ENCODE results near the gene ADIPOR2. TPM values are rescaled to one million over a fixed set of nuclear protein-coding genes. Genes with fewer than 3 reads are reported as not detected.

The ADIPOR2 gene
- total RNA-seq, 4 donors from 2014 or later, result 29.5 to 44.3 (median 37.1) TPM

DNA sequence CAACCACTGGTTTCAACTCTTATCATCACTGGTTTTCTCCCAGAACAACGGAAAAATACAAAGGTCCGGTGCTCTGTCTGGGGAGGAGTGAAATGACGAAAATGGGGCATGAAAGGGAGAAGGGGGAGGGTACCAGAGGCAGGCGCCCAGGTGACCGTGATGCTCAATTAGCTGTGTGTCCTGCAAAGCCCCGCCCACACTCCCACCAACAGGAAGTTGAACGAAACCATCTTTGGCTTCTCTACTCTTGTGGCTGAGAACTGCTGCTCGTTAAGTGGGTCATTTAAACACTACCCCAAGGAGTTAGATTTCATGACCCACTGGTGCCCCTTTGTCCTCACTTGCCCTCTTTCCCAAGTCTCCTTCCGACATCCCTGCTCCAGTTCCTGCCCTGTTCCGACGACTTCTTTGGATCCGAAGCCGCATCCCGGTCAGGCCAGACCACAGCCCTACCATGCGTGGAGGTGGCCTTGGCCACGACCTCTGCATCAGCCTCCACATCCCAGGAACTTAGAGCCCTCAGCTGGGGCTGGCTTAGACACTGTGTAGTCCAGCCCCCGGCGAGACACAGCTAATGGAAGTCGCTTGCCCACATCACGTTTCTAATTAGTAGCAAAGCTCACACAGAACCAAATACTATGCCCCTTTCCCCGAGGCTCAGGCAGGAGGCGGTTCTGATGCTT is 118.1 kb downstream of the ADIPOR2 start:
- intact Hi-C loops (cut with DNase I; ENCODE audit: low total_unique reads), result no loop called here
- WGBS, 2 donors, result 87% methylated on average over 22 of the region's 22 CpGs
- TF ChIP-seq, protein P1, sequence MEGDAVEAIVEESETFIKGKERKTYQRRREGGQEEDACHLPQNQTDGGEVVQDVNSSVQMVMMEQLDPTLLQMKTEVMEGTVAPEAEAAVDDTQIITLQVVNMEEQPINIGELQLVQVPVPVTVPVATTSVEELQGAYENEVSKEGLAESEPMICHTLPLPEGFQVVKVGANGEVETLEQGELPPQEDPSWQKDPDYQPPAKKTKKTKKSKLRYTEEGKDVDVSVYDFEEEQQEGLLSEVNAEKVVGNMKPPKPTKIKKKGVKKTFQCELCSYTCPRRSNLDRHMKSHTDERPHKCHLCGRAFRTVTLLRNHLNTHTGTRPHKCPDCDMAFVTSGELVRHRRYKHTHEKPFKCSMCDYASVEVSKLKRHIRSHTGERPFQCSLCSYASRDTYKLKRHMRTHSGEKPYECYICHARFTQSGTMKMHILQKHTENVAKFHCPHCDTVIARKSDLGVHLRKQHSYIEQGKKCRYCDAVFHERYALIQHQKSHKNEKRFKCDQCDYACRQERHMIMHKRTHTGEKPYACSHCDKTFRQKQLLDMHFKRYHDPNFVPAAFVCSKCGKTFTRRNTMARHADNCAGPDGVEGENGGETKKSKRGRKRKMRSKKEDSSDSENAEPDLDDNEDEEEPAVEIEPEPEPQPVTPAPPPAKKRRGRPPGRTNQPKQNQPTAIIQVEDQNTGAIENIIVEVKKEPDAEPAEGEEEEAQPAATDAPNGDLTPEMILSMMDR (IDR thresholded peaks at IDR 0.05), result no peak
- TF ChIP-seq POLR2A (IDR thresholded peaks at IDR 0.05), result no peak
- no peak for DNase-seq (ENCODE audit: low spot score in 2 of 2)
- no peak overlapping the region for H3K4me3 ChIP-seq (ENCODE audit: low read depth, poor library complexity, severe bottlenecking)

DNA sequence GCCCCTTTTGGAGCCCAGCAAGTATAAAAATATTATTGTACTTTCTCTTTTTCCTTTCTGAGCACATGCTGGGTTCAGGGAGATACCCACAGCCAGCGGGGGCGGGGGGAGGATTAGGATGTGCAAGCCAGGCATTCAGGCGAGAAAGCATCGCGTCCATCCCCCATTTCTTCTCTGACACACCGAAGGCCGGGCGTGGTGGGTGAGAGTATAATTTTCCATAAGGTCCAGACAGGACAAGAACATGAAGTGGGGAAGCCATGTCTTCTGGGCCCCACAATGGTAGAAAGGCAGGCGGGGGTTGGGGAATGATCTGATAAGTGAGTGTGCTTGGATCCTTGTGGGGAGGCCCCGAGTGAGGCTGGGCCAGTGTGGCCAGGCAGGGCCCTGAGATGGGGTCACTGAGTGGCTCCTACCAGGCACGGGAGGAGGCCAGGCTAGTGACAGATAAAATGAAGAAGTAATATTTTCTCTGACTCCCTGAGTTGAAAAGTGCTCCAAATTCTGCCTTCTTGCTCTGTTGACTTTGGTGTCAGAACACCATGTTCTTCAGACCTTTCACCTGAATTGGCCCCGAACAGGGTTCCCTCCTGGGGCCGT is 118.8 kb downstream of the ADIPOR2 start:
- no peak for TF ChIP-seq POLR2A (IDR thresholded peaks at IDR 0.05)
- TF ChIP-seq, protein P1 (IDR thresholded peaks at IDR 0.05), result no peak
- intact Hi-C loops (cut with DNase I; ENCODE audit: low total_unique reads), result no loop called here
- no peak overlapping the region for H3K4me3 ChIP-seq (ENCODE audit: low read depth, poor library complexity, severe bottlenecking)
- DNase-seq (ENCODE audit: low spot score in 2 of 2), result no peak
- 89 to 92% methylated on average over 13 of the region's 13 CpGs for WGBS, 2 donors

DNA sequence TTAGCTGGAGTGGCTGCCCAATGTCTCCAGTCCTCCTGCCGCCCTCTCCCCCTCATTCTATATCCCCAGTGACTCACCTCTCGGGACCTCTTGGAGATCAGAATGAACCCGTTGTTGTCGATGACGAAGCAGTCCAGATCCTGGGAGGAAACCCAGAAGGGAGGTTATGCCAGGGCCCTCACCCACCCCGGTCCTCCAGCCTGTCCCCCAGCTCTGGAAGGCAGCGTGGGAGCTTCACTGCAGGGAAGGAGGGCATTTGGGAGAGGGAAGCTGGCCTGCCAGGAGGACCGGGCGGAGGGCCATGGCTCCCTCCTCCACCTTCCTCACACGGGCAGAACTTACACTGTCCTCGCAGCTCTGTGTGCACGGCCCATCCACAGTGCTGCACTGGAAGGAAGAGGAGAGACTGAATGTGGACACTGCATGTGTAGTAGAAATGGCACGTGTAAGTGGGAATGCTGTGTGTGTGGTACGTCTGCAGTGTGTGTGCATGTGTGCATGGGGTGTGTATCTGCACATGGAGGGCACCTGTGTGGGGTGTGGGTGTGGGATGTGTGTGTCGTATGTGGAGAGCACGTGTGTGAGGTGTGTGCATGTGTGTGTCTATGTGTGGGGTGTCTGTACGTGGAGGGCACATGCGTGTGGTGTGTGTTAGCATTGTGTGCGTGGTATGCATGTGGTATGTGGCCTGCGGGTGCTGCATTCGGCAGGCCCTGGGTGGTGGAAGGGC is 119.5 kb downstream of the ADIPOR2 start:
- no peak for DNase-seq (ENCODE audit: low spot score in 2 of 2)
- TF ChIP-seq, protein P1 (IDR thresholded peaks at IDR 0.05), result no peak
- TF ChIP-seq POLR2A (IDR thresholded peaks at IDR 0.05), result no peak
- 83 to 84% methylated on average over 20 to 21 of the region's 21 CpGs for WGBS, 2 donors
- no peak overlapping the region for H3K4me3 ChIP-seq (ENCODE audit: low read depth, poor library complexity, severe bottlenecking)
- intact Hi-C loops (cut with DNase I; ENCODE audit: low total_unique reads), result no loop called here

DNA sequence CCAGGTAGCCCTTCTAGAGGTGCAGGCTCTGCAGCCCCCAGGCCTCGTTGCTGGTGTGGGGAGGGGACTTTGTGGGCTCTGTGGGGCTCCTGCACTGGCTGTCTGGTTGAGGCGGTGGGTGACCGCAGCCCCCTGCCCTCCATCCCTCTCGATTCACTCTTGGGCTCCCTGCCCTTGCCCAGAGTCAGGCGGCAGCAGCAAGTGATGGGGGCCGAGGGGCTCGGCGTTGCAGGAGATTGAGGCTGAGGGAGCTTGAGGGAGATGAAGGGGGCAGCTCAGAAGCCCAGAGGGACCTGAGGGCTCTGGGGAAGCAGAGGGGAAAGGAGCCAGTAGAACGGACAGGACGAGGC is 120.0 kb downstream of the ADIPOR2 start:
- TF ChIP-seq, protein P1 (IDR thresholded peaks at IDR 0.05), result no peak
- TF ChIP-seq POLR2A (IDR thresholded peaks at IDR 0.05), result no peak
- no peak overlapping the region for H3K4me3 ChIP-seq (ENCODE audit: low read depth, poor library complexity, severe bottlenecking)
- DNase-seq (ENCODE audit: low spot score in 2 of 2), result no peak
- 84 to 85% methylated on average over 10 of the region's 10 CpGs for WGBS, 2 donors
- intact Hi-C loops (cut with DNase I; ENCODE audit: low total_unique reads), result no loop called here

DNA sequence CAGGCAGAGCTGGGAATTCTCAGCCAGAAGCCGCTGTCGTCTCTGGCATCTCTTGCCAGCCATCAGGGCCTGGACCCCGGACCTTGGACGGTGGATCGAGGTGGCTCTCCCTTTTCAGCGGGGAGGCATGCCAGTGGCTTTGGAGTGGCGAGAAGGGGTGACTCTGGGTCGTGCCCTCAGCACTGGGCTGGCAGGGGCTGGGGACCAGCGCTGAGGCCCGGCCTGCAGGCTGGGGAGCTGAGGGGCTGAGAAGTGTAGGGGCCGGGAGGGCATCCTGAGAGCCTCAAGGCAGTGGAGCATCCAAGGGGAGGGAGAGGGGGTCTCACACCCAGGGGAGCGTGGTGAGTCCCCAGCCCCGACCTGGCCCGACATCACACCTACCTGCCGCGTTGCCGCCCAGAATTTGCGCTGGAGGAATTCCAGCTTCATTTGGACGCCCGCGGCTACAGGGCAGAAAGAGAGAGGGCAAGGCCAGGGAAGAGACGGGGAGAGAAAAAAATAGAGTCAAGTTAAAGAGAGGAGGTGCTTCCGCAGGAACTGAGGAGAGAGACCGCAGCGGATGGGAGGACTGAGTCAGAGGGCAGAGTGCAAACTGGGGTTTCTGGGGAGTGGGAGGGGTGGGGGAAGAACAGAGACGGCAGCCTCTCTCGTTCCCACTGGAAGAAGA is 120.5 kb downstream of the ADIPOR2 start:
- intact Hi-C loops (cut with DNase I; ENCODE audit: low total_unique reads), result no loop called here
- no peak for TF ChIP-seq POLR2A (IDR thresholded peaks at IDR 0.05)
- TF ChIP-seq, protein P1 (IDR thresholded peaks at IDR 0.05), result no peak
- 64 to 67% methylated on average over 26 to 27 of the region's 27 CpGs for WGBS, 2 donors
- no peak for DNase-seq (ENCODE audit: low spot score in 2 of 2)
- H3K4me3 ChIP-seq (ENCODE audit: low read depth, poor library complexity, severe bottlenecking), result no peak overlapping the region

Measured in lower leg skin (tissue), 4 donors.